ENCODE data around the gene AZU1.

Gene AZU1

DNA sequence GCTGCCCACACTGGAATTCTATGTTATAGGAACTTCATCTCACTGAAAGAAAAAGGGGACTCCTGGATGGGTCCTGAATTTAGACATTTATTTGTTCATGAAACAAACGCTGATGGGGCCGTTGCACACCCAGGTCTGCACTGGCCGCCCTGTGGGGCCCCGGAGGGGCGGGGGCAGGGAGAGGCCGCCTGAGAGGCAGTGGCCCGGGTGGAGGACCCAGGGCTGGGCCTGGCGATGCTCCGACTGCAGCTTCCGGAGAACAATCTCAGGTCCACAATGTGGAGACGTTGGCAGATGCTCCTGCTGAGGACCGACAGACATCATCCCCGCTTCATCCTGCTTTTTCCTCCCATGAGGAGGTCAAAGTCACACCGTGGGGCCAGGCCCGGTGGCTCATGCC lies 46.7 kb upstream of the AZU1 start:
- CTCF ChIA-PET = interaction anchor here (1.7 kb wide), 1 partner anchor 10 kb away, joined by 8 read pairs; no protein-coding TSS in a partner anchor
- H3K4me1 ChIP-seq (ENCODE audit: control insufficient read depth, insufficient read depth, low read length) = no peaks in the 10 kb centered on the region

DNA sequence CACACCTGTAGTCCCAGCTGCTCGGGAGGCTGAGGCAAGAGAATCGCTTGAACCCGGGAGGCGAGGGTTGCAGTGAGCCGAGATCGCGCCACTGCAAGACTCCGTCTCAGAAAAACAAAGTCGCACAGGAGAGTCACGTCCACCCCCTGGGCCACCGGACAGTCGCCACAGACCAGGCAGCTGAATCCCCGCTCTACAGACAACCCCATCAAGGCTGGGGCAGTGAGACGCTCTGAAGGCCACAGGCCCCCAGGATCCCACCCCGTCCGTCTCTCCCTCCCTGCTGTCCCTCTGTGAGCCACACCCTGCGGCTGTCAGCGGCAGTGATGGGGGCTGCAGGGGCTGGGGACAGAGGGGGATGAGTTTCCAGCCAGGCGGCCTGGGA lies 45.8 kb upstream of the AZU1 start:
- CTCF ChIA-PET = interaction anchor here (1.0 to 1.7 kb wide), 2 partner anchors 11 to 40 kb away, joined by 3 to 8 read pairs; no protein-coding TSS in a partner anchor
- POLR2A ChIA-PET = interaction anchor here (0.6 to 1.1 kb wide), 2 partner anchors 15 to 19 kb away, joined by 3 read pairs; partner anchors contain the start of gene PTBP1
- Histone ChIP-seq H3K36me3 (ENCODE audit: control insufficient read depth in 2 of 2, insufficient read depth in 1 of 2, low read length in 2 of 2) (no peaks in the 10 kb centered on the region), H3K27ac (ENCODE audit: extremely low read depth, low read depth, low read length) (no peak overlapping the region), H3K4me3 (ENCODE audit: low read depth, low read length) (no peak overlapping the region), H3K9me3 (ENCODE audit: control insufficient read depth, insufficient read depth, low read depth, low read length) (no peaks in the 10 kb centered on the region), H3K4me1 (ENCODE audit: control insufficient read depth, insufficient read depth, low read length) (no peaks in the 10 kb centered on the region)
- TF ChIP-seq ZIC2 (tag by site-specific recombination; IDR thresholded peaks at IDR 0.05) (no peak), ZNF140 (tag by site-specific recombination; IDR thresholded peaks at IDR 0.05) (no peak), ZNF654 (tag by site-specific recombination; IDR thresholded peaks at IDR 0.05; ENCODE audit: low read depth) (no peak)
- TF ChIP-seq, protein P1, sequence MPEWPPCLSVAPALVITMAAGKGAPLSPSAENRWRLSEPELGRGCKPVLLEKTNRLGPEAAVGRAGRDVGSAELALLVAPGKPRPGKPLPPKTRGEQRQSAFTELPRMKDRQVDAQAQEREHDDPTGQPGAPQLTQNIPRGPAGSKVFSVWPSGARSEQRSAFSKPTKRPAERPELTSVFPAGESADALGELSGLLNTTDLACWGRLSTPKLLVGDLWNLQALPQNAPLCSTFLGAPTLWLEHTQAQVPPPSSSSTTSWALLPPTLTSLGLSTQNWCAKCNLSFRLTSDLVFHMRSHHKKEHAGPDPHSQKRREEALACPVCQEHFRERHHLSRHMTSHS (tag by site-specific recombination; IDR thresholded peaks at IDR 0.05) = no peak

More for the DNA sequence above, 46.7 kb upstream of the AZU1 start:
- TF ChIP-seq, protein P2, sequence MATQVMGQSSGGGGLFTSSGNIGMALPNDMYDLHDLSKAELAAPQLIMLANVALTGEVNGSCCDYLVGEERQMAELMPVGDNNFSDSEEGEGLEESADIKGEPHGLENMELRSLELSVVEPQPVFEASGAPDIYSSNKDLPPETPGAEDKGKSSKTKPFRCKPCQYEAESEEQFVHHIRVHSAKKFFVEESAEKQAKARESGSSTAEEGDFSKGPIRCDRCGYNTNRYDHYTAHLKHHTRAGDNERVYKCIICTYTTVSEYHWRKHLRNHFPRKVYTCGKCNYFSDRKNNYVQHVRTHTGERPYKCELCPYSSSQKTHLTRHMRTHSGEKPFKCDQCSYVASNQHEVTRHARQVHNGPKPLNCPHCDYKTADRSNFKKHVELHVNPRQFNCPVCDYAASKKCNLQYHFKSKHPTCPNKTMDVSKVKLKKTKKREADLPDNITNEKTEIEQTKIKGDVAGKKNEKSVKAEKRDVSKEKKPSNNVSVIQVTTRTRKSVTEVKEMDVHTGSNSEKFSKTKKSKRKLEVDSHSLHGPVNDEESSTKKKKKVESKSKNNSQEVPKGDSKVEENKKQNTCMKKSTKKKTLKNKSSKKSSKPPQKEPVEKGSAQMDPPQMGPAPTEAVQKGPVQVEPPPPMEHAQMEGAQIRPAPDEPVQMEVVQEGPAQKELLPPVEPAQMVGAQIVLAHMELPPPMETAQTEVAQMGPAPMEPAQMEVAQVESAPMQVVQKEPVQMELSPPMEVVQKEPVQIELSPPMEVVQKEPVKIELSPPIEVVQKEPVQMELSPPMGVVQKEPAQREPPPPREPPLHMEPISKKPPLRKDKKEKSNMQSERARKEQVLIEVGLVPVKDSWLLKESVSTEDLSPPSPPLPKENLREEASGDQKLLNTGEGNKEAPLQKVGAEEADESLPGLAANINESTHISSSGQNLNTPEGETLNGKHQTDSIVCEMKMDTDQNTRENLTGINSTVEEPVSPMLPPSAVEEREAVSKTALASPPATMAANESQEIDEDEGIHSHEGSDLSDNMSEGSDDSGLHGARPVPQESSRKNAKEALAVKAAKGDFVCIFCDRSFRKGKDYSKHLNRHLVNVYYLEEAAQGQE (tag by site-specific recombination; IDR thresholded peaks at IDR 0.05) = no peak
- no peak for TF ChIP-seq SP7 (tag by site-specific recombination; IDR thresholded peaks at IDR 0.05)
- 0 out of 2 replicates have a peak, but pooled peaks have one; percentile 35 for TF ChIP-seq KLF1 (tag by site-specific recombination; IDR thresholded peaks at IDR 0.05)
- TF ChIP-seq ZNF184 (tag by site-specific recombination; IDR thresholded peaks at IDR 0.05) = no peak
- Histone ChIP-seq H3K9me3 (ENCODE audit: control insufficient read depth, insufficient read depth, low read depth, low read length) (no peaks in the 10 kb centered on the region), H3K36me3 (ENCODE audit: control insufficient read depth in 2 of 2, insufficient read depth in 1 of 2, low read length in 2 of 2) (no peaks in the 10 kb centered on the region), H3K4me3 (ENCODE audit: low read depth, low read length) (no peak overlapping the region), H3K27ac (ENCODE audit: extremely low read depth, low read depth, low read length) (no peak overlapping the region)
- POLR2A ChIA-PET = no interaction called here

DNA sequence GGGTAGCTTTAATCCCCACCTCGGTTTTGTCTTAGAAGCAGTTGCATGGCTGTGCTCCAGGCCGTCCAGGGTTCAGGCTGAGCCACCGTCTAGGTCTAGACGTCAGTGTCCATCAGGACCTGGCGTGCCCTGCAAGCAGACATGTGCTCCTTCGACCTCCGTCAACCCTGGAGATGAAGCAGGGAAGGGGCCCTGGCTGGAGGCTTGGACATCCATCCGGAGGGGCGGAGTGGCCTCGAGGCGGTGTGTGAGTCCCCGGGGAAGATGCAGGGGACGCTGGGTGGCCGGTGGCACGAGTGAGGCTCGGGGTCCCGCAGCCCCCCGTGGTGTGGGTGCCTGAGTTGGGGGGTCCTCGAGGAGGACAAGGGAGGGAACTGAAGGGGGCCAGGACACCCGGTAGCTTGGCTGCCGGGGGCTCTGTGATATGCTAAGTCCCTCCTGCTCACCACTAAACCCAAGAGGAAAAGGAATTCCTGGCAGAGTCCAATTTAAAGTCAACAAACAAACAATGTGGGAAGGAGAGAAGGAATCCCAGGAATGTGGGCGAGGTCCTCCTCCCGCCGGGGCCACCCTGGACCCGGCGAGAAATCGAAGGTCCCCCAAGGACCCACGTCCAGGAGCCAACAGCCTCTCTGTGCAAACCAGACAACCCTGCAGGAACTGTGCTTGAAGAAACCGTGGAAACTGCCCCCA lies 45.3 kb upstream of the AZU1 start:
- POLR2A ChIA-PET = interaction anchor here (1.1 kb wide), 1 partner anchor 18 kb away, joined by 3 read pairs; no protein-coding TSS in a partner anchor
- no peaks in the 10 kb centered on the region for H3K4me1 ChIP-seq (ENCODE audit: control insufficient read depth, insufficient read depth, low read length)
- H3K4me3 ChIP-seq (ENCODE audit: low read depth, low read length) = peak overlapping the region; percentile 25
- TF ChIP-seq ZNF37A (tag by site-specific recombination; IDR thresholded peaks at IDR 0.05) (no peak), ZNF311 (tag by site-specific recombination; IDR thresholded peaks at IDR 0.05; ENCODE audit: borderline replicate concordance) (no peak), GLIS1 (tag by site-specific recombination; IDR thresholded peaks at IDR 0.05) (peak; percentile 91), ZBTB20 (tag by site-specific recombination; IDR thresholded peaks at IDR 0.05) (peak; percentile 13; the same call in 1 of the 2 replicates), WT1 (tag by site-specific recombination; IDR thresholded peaks at IDR 0.05) (0 out of 2 replicates have a peak, but pooled peaks have one; percentile 24), ZNF777 (tag by site-specific recombination; IDR thresholded peaks at IDR 0.05; ENCODE audit: borderline replicate concordance) (peak; percentile 70; the same call in 1 of the 2 replicates), ZNF335 (tag by site-specific recombination; conservative IDR thresholded peaks at IDR 0.05) (peak; percentile 90), ZNF610 (tag by site-specific recombination; IDR thresholded peaks at IDR 0.05; ENCODE audit: borderline replicate concordance) (no peak)
- TF ChIP-seq, protein P3, sequence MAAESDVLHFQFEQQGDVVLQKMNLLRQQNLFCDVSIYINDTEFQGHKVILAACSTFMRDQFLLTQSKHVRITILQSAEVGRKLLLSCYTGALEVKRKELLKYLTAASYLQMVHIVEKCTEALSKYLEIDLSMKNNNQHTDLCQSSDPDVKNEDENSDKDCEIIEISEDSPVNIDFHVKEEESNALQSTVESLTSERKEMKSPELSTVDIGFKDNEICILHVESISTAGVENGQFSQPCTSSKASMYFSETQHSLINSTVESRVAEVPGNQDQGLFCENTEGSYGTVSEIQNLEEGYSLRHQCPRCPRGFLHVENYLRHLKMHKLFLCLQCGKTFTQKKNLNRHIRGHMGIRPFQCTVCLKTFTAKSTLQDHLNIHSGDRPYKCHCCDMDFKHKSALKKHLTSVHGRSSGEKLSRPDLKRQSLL (tag by site-specific recombination; IDR thresholded peaks at IDR 0.05) = no peak
- TF ChIP-seq, protein P4, sequence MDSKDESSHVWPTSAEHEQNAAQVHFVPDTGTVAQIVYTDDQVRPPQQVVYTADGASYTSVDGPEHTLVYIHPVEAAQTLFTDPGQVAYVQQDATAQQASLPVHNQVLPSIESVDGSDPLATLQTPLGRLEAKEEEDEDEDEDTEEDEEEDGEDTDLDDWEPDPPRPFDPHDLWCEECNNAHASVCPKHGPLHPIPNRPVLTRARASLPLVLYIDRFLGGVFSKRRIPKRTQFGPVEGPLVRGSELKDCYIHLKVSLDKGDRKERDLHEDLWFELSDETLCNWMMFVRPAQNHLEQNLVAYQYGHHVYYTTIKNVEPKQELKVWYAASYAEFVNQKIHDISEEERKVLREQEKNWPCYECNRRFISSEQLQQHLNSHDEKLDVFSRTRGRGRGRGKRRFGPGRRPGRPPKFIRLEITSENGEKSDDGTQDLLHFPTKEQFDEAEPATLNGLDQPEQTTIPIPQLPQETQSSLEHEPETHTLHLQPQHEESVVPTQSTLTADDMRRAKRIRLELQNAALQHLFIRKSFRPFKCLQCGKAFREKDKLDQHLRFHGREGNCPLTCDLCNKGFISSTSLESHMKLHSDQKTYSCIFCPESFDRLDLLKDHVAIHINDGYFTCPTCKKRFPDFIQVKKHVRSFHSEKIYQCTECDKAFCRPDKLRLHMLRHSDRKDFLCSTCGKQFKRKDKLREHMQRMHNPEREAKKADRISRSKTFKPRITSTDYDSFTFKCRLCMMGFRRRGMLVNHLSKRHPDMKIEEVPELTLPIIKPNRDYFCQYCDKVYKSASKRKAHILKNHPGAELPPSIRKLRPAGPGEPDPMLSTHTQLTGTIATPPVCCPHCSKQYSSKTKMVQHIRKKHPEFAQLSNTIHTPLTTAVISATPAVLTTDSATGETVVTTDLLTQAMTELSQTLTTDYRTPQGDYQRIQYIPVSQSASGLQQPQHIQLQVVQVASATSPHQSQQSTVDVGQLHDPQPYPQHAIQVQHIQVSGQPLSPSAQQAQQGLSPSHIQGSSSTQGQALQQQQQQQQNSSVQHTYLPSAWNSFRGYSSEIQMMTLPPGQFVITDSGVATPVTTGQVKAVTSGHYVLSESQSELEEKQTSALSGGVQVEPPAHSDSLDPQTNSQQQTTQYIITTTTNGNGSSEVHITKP (tag by site-specific recombination; IDR thresholded peaks at IDR 0.05) = 0 out of 2 replicates have a peak, but pooled peaks have one; percentile 49

More for the DNA sequence above, 45.3 kb upstream of the AZU1 start:
- CTCF ChIA-PET = interaction anchor here (1.0 to 1.7 kb wide), 2 partner anchors 12 to 41 kb away, joined by 3 to 8 read pairs; no protein-coding TSS in a partner anchor
- H3K9me3 ChIP-seq (ENCODE audit: control insufficient read depth, insufficient read depth, low read depth, low read length) = no peaks in the 10 kb centered on the region
- H3K36me3 ChIP-seq (ENCODE audit: control insufficient read depth in 2 of 2, insufficient read depth in 1 of 2, low read length in 2 of 2) = no peaks in the 10 kb centered on the region
- no peak overlapping the region for H3K27ac ChIP-seq (ENCODE audit: extremely low read depth, low read depth, low read length)

Measured in HEK293 (cell line).